Pancreas (tissue), 10 donors: ENCODE data around the gene FXYD2. TPM values are rescaled to one million over a fixed set of nuclear protein-coding genes. Genes with fewer than 3 reads are reported as not detected.

Experiments
- ATAC-seq, 4 donors: fragments of 200-7000 bp; cut with Tn5 transposase; one replicate each; pipeline versions ENCODE4 v1.8.0 to v1.9.1; 2020; ENCODE audit warnings: mild to moderate bottlenecking in 4 of 4, moderate library complexity in 4 of 4
- DNase-seq, 6 donors: peaks; one replicate each; pipeline ENCODE4 v3.0.0-alpha.2; 2020
- FAIRE-seq: peaks from 2 replicates; lab custom pipeline; 2012; peaks lifted over from hg19 to GRCh38; lab: Jason Lieb, UNC
- H3K27ac ChIP-seq, 4 donors: fragments of 200-600 bp; sonication (generic); 1 replicate in 3 of 4; 2 replicates in 1 of 4; pipeline versions ENCODE4 v1.5.0 to v1.8.0; 2020
- H3K27me3 ChIP-seq, 4 donors: fragments of 200-600 bp; one replicate each; pipeline ENCODE4 v1.8.0; 2021
- H3K36me3 ChIP-seq, 3 donors: fragments of 200-600 bp; sonication (generic) in 1 of 3; one replicate each; pipeline versions ENCODE4 v1.5.0 to v1.8.0; 2020 to 2021
- H3K4me1 ChIP-seq, 3 donors: fragments of 200-600 bp; one replicate each; pipeline ENCODE4 v1.8.0; 2021
- H3K4me3 ChIP-seq, 4 donors: fragments of 200-600 bp; sonication (generic) in 2 of 4; one replicate each; pipeline versions ENCODE4 v1.5.0 to v1.8.0; 2020 to 2021
- H3K9me3 ChIP-seq, 4 donors: fragments of 200-600 bp; one replicate each; pipeline ENCODE4 v1.8.0; 2021
- WGBS, 2 donors: extraction: QIAGEN DNeasy Blood & Tissue Kit; methylation state at CpG; one replicate each; pipeline ENCODE4 v1.1.7; 2013; 5-methylcytosine and 5-hydroxymethylcytosine counted together
- intact Hi-C, 3 donors: fragments of 100-400 bp; cut with DNase I; formaldehyde crosslinking; loops; one replicate each; pipeline versions ENCODE4 v1.11.1 to v1.14.2; 2022
- polyA plus RNA-seq, 2 donors: library from polyadenylated mRNA; stranded (reverse); fragments of 200-250 nt; gene quantifications; one replicate each; pipeline ENCODE4 v1.2.3, GENCODE V29; 2013
- total RNA-seq, 6 donors: library from RNA; stranded (reverse); fragmentation: NEBNext Ultra II Directional in 4 of 6; extraction: Animal tissue kit (Norgen Biotek cat#: 25700) in 4 of 6; gene quantifications; one replicate each; pipeline versions ENCODE4 v1.2.1 to v1.2.4, GENCODE V29; 2021 to 2023
- TF ChIP-seq, protein P1 (sequence below), 4 donors: fragments of 200-600 bp; sonication (generic) in 3 of 4; IDR thresholded peaks; one replicate each; pipeline versions ENCODE4 v1.5.0 to v1.8.0; 2021; ENCODE audit warnings: antibody characterized with exemption in 4 of 4
- donor health status: healthy with polysubstance abuse.
- donor health status: DM: no; HTN: no; CAD: no; lungs with moderate emphysema.
- donor health status: DM: no; HTN: no; CAD: no.
- donor health status: control.
- donor health status: control.
- donor health status: Bipolar disorder and iron deficiency.
- donor health status: DM: yes; HTN: yes; CAD: no.
- donor health status: DM: no; HTN: no; CAD: no.
- donor health status: DM: no; HTN: no; CAD: no.
- donor health status: DM: yes; HTN: yes; CAD: no.

FXYD2 gene
- total and polyA plus RNA-seq, 8 donors = 220 to 2,509 (median 342) TPM

DNA sequence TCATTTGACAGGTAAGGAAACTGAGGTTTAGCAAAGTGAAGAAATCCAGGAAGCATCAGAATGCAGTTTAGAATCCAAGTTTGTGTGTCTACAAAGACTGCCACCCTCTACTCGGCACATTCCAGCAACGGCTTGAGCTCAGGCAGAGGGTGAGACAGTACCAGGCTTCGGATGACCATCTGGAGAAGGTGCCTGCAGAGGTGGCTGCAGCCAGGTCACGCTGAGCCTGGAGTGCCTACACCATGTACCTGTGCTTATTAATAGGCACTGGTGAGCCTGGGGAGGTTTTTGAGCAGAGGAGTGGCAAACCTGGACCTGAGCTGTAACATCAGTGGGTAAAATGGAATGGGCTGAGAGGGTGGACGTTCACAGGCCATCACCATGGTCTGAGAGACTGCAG lies 47.2 kb upstream of the FXYD2 start:
- TF ChIP-seq, protein P1, sequence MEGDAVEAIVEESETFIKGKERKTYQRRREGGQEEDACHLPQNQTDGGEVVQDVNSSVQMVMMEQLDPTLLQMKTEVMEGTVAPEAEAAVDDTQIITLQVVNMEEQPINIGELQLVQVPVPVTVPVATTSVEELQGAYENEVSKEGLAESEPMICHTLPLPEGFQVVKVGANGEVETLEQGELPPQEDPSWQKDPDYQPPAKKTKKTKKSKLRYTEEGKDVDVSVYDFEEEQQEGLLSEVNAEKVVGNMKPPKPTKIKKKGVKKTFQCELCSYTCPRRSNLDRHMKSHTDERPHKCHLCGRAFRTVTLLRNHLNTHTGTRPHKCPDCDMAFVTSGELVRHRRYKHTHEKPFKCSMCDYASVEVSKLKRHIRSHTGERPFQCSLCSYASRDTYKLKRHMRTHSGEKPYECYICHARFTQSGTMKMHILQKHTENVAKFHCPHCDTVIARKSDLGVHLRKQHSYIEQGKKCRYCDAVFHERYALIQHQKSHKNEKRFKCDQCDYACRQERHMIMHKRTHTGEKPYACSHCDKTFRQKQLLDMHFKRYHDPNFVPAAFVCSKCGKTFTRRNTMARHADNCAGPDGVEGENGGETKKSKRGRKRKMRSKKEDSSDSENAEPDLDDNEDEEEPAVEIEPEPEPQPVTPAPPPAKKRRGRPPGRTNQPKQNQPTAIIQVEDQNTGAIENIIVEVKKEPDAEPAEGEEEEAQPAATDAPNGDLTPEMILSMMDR (IDR thresholded peaks at IDR 0.05) = no peak
- Histone ChIP-seq H3K27ac (no peak overlapping the region), H3K27me3 (no peaks in the 10 kb centered on the region), H3K36me3 (no peaks in the 10 kb centered on the region), H3K4me3 (no peak overlapping the region), H3K9me3 (no peaks in the 10 kb centered on the region), H3K4me1 (peaks cover 0 to 4% (median 0%) of the 10 kb centered on the region in 3 donors)
- WGBS, 2 donors = 69 to 77% methylated on average over 5 of the region's 5 CpGs
- ATAC-seq (no peak), FAIRE-seq (no peak), DNase-seq (no peak)
- intact Hi-C loops = no loop called here

DNA sequence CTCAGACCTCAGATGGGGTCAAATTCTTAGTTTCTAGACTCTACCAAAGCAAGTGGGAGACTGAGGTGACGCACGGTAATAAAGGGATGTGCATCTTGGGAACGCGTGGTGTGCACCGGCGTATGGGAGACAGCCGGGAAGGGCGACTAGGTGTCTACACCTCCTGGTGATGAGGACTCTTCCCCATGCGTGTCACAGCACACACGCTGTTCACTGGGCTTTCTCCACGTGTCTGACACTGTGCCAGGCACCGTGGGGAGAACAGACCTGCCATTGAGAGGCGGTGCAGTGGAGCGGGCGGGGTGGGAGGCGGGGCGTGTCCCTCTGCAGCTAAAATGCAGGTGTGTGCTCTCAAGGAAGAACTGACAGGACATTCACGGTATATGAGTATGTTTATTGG lies 46.6 kb upstream of the FXYD2 start:
- FAIRE-seq = no peak
- 77% methylated on average over 18 of the region's 18 CpGs for WGBS, 2 donors
- H3K27me3 ChIP-seq = no peaks in the 10 kb centered on the region

DNA sequence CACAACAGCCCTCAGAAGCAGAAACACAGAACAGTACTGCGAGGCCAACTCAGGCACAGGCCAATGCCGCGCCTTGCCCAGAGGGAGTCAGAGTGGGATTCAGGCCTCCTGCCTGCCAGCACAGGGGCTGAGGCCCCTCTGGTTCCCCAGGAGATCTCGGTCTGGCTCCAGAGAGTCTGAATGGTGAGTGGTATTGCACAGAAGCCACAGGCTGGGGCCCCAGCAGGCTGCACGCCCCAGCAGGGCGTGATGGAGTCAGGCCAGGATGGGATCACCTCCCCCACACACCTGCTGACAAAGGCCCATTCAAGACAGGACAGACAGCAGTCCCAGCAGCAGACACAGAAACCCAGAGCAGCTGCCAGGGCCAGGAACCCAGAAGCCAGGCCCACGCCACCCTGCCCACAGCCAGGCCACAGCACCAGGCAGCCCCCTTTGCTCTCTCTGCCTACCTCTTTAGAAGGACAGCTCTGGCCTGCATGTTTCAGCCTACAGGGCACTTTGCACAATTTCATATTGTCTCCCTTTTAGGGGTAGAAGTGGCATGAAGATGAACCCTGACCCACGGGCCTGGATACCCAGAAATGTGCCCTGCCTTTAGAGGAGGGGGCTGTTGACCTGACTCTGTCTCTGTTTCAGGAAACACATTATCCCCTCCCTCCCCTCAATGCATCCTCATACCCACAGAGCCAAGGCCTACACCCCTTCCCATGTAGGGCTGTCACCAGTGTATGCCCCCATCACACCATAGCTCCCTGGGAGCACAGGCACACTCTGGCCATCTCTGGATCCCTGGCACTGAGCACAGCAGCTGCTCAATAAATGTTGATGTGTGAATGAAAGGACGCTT lies 45.8 kb upstream of the FXYD2 start:
- WGBS, 2 donors = 67 to 72% methylated on average over 9 of the region's 9 CpGs
- intact Hi-C loops = no loop called here
- Histone ChIP-seq H3K4me3 (no peak overlapping the region), H3K27me3 (no peaks in the 10 kb centered on the region), H3K9me3 (no peaks in the 10 kb centered on the region), H3K27ac (no peak overlapping the region), H3K36me3 (no peaks in the 10 kb centered on the region), H3K4me1 (no peaks in the 10 kb centered on the region)
- ATAC-seq (peak in 3 of 4 donors; percentile 22 to 82 (median 65)), FAIRE-seq (no peak), DNase-seq (peak in 1 of 6 donors; percentile 37)
- TF ChIP-seq, protein P1 (IDR thresholded peaks at IDR 0.05) = no peak

More for the DNA sequence above, 46.6 kb upstream of the FXYD2 start:
- ATAC-seq (no peak), DNase-seq (no peak)
- TF ChIP-seq, protein P1 (IDR thresholded peaks at IDR 0.05) = no peak
- intact Hi-C loops = no loop called here
- no peaks in the 10 kb centered on the region for H3K36me3 ChIP-seq
- H3K9me3 ChIP-seq = no peaks in the 10 kb centered on the region
- H3K4me1 ChIP-seq = peaks cover 0 to 2% (median 0%) of the 10 kb centered on the region in 3 donors
- no peak overlapping the region for H3K27ac ChIP-seq
- no peak overlapping the region for H3K4me3 ChIP-seq

DNA sequence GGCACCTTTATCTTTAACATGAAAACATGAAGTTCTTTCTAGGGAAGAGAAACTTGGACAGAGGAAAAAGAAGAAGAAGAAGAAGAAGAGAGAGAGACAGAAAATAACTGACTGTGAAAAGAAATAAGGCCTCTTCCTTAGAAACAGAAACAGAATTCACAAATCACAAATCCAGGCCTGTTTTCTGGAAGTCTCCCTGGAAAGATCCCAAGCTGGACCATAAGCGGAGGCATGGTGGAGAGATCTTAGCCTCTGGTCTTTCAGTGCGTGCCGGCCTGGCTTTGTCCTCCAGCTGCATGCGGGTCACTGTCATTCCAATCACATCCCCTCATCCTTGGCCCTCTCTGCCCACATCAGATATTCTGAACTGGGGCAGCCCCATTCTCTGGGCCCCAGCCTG lies 45.1 kb upstream of the FXYD2 start:
- WGBS, 2 donors = 54 to 61% methylated on average over 4 of the region's 4 CpGs

More for the DNA sequence above, 45.1 kb upstream of the FXYD2 start:
- Histone ChIP-seq H3K4me1 (no peaks in the 10 kb centered on the region), H3K36me3 (no peaks in the 10 kb centered on the region), H3K27me3 (no peaks in the 10 kb centered on the region), H3K27ac (no peak overlapping the region), H3K4me3 (no peak overlapping the region), H3K9me3 (no peaks in the 10 kb centered on the region)
- intact Hi-C loops = no loop called here
- FAIRE-seq (no peak), ATAC-seq (no peak), DNase-seq (no peak)
- TF ChIP-seq, protein P1 (IDR thresholded peaks at IDR 0.05) = no peak
